Measurements from ENCODE around the gene ZNF594. TPM values are rescaled to one million over a fixed set of nuclear protein-coding genes. Genes with fewer than 3 reads are reported as not detected.
"Not testable (repeated sequence)": the region's sequence is repeated elsewhere in the genome, so short reads cannot be mapped to it uniquely, and the experiment has no call there.

The ZNF594 gene
- polyA plus RNA-seq, 1 experiment, result 3.1 TPM

- Histone ChIP-seq H3K27me3 (ENCODE audit: control insufficient read depth, insufficient read depth, low read length) (peaks cover 2% of the 10 kb centered on the region; the same call in 1 of the 2 replicates), H3K36me3 (ENCODE audit: control insufficient read depth, insufficient read depth, low read length) (no peaks in the 10 kb centered on the region), H3K4me3 (ENCODE audit: low read depth, low read length) (no peak overlapping the region)
- POLR2A ChIA-PET, result no interaction called here
- CTCF ChIA-PET, result no interaction called here
- no peak for DNase-seq (ENCODE audit: low read depth)
- no peak for TF ChIP-seq CTCF (IDR thresholded peaks at IDR 0.05; ENCODE audit: insufficient read depth, low read depth, low read length)
Measured at GRCh38 chr17:5131146-5131715, 60.4 kb downstream of the ZNF594 start.

- POLR2A ChIA-PET; H3K27me3 ChIP-seq (ENCODE audit: control insufficient read depth, insufficient read depth, low read length); DNase-seq (ENCODE audit: low read depth); H3K36me3 ChIP-seq (ENCODE audit: control insufficient read depth, insufficient read depth, low read length); CTCF ChIA-PET; H3K4me3 ChIP-seq (ENCODE audit: low read depth, low read length): not testable (repeated sequence)
Measured at GRCh38 chr17:5130687-5131086, 61.0 kb downstream of the ZNF594 start.

GRCh38 chr17:5130261-5130660 is 61.4 kb downstream of the ZNF594 start:
- H3K27me3 ChIP-seq (ENCODE audit: control insufficient read depth, insufficient read depth, low read length); POLR2A ChIA-PET; CTCF ChIA-PET; DNase-seq (ENCODE audit: low read depth); H3K4me3 ChIP-seq (ENCODE audit: low read depth, low read length); H3K36me3 ChIP-seq (ENCODE audit: control insufficient read depth, insufficient read depth, low read length): not testable (repeated sequence)

GRCh38 chr17:5129770-5130169 is 61.9 kb downstream of the ZNF594 start:
- H3K4me3 ChIP-seq (ENCODE audit: low read depth, low read length); CTCF ChIA-PET; H3K36me3 ChIP-seq (ENCODE audit: control insufficient read depth, insufficient read depth, low read length); DNase-seq (ENCODE audit: low read depth); H3K27me3 ChIP-seq (ENCODE audit: control insufficient read depth, insufficient read depth, low read length); POLR2A ChIA-PET: not testable (repeated sequence)

Other genes starting within 250 kb of the ZNF594 start
- gene PFN1, start 243.3 kb downstream of the ZNF594 start, polyA plus RNA-seq (2011; rRNA removed), result 1,656 and 1,791 TPM in 2 replicates
- 3.8 and 5.9 TPM in 2 replicates for gene ENO3, start 240.7 kb downstream of the ZNF594 start, polyA plus RNA-seq (2011; rRNA removed)
- 85.3 and 85.8 TPM in 2 replicates for gene SPAG7, start 224.1 kb downstream of the ZNF594 start, polyA plus RNA-seq (2011; rRNA removed)
- 40.6 and 65.6 TPM in 2 replicates for gene CAMTA2, start 204.2 kb downstream of the ZNF594 start, polyA plus RNA-seq (2011; rRNA removed)
- gene INCA1, start 194.3 kb downstream of the ZNF594 start, polyA plus RNA-seq (2011; rRNA removed), result 0.55 and 1.3 TPM in 2 replicates
- gene KIF1C, start 193.9 kb downstream of the ZNF594 start, polyA plus RNA-seq (2011; rRNA removed), result 72.8 and 81.6 TPM in 2 replicates
- gene SLC52A1, start 156.4 kb downstream of the ZNF594 start, polyA plus RNA-seq (2011; rRNA removed), result 0.13 and 0.23 TPM in 2 replicates
- gene ZFP3, start 113.4 kb downstream of the ZNF594 start, polyA plus RNA-seq (2011; rRNA removed), result 2.0 and 3.7 TPM in 2 replicates
- 3.1 and 4.4 TPM in 2 replicates for gene ZNF232, start 80.0 kb downstream of the ZNF594 start, polyA plus RNA-seq (2011; rRNA removed)
- 0.01 TPM in 1 of 2 replicates, not detected in the other for gene USP6, start 75.8 kb downstream of the ZNF594 start, polyA plus RNA-seq (2011; rRNA removed)
- gene SCIMP, start 43.0 kb upstream of the ZNF594 start, polyA plus RNA-seq (2011; rRNA removed), result not detected in 2 replicates
- gene RABEP1, start 90.4 kb upstream of the ZNF594 start, polyA plus RNA-seq (2011; rRNA removed), result 14.9 and 29.1 TPM in 2 replicates
- gene NUP88, start 227.8 kb upstream of the ZNF594 start, polyA plus RNA-seq (2011; rRNA removed), result 44.4 and 82.7 TPM in 2 replicates
- 22.8 and 29.9 TPM in 2 replicates for gene RPAIN, start 228.3 kb upstream of the ZNF594 start, polyA plus RNA-seq (2011; rRNA removed)
- gene C1QBP, start 247.3 kb upstream of the ZNF594 start, polyA plus RNA-seq (2011; rRNA removed), result 63.8 and 111 TPM in 2 replicates

Data from BJ (cell line).